Measurements from ENCODE around the gene DNAH11. TPM values are rescaled to one million over a fixed set of nuclear protein-coding genes. Genes with fewer than 3 reads are reported as not detected.

The DNAH11 gene
- polyA plus RNA-seq, 10 donors: 0.26 to 1.2 (median 0.79) TPM

Other genes starting within 250 kb of the DNAH11 start
- gene SP4, start 115.0 kb upstream of the DNAH11 start, polyA plus RNA-seq (ENCODE audit: insufficient read length in 10 of 10): 1 to 10 TPM; 4.5 to 8.1 (median 6.8) TPM

All from muscle of back (tissue), 10 donors.